Limb (tissue), 2 donors: ENCODE data around the gene KIF26B.

Source experiments
- DNase-seq, 2 donors: peaks; one replicate each; pipeline ENCODE4 v3.0.0-alpha.2; 2016; ENCODE audit errors: extremely low spot score in 2 of 2

Gene KIF26B

GRCh38 chr1:245277276-245277675, 122.5 kb downstream of the KIF26B start:
- peak in 1 of 2 donors; percentile 13 for DNase-seq

GRCh38 chr1:245278846-245279245, 124.1 kb downstream of the KIF26B start:
- peak in 1 of 2 donors; percentile 5 for DNase-seq

- DNase-seq = peak in 1 of 2 donors; percentile 2
Measured at GRCh38 chr1:245279346-245279745, 124.6 kb downstream of the KIF26B start.

- DNase-seq = no peak
Measured at GRCh38 chr1:245283001-245283400, 128.2 kb downstream of the KIF26B start.

- DNase-seq = no peak
Measured at GRCh38 chr1:245285168-245285567, 130.4 kb downstream of the KIF26B start.

- DNase-seq = no peak
Measured at GRCh38 chr1:245288796-245289195, 134.0 kb downstream of the KIF26B start.

GRCh38 chr1:245290836-245291235, 136.1 kb downstream of the KIF26B start:
- DNase-seq = no peak

GRCh38 chr1:245291351-245291750, 136.6 kb downstream of the KIF26B start:
- no peak for DNase-seq

GRCh38 chr1:245292141-245292540, 137.4 kb downstream of the KIF26B start:
- DNase-seq = no peak

GRCh38 chr1:245292553-245292952, 137.8 kb downstream of the KIF26B start:
- no peak for DNase-seq

GRCh38 chr1:245294020-245294419, 139.2 kb downstream of the KIF26B start:
- DNase-seq = no peak

- peak; percentile 42 to 51 for DNase-seq
Measured at GRCh38 chr1:245298781-245299180, 144.0 kb downstream of the KIF26B start.

- peak in 1 of 2 donors; percentile 66 for DNase-seq
Measured at GRCh38 chr1:245301162-245301580, 146.4 kb downstream of the KIF26B start.

- DNase-seq = no peak
Measured at GRCh38 chr1:245301921-245302320, 147.1 kb downstream of the KIF26B start.

GRCh38 chr1:245304698-245305097, 149.9 kb downstream of the KIF26B start:
- no peak for DNase-seq

- DNase-seq = no peak
Measured at GRCh38 chr1:245306020-245306419, 151.2 kb downstream of the KIF26B start.

GRCh38 chr1:245306628-245307410, 152.0 kb downstream of the KIF26B start:
- no peak for DNase-seq

GRCh38 chr1:245310571-245311531, 156.1 kb downstream of the KIF26B start:
- peak in 1 of 2 donors; percentile 56 for DNase-seq

- no peak for DNase-seq
Measured at GRCh38 chr1:245311887-245312536, 157.2 kb downstream of the KIF26B start.

- no peak for DNase-seq
Measured at GRCh38 chr1:245313576-245313975, 158.8 kb downstream of the KIF26B start.

- DNase-seq = peak in 1 of 2 donors; percentile 52
Measured at GRCh38 chr1:245316784-245317183, 162.0 kb downstream of the KIF26B start.

- no peak for DNase-seq
Measured at GRCh38 chr1:245317217-245317616, 162.4 kb downstream of the KIF26B start.
